ACHN (cell line): Measurements from ENCODE around the gene SHROOM2.

Experiments
- DNase-seq: peaks from one replicate; pipeline ENCODE4 v3.0.0-alpha.2; 2015
- in situ Hi-C: cut with HindIII; loops from 2 replicates; pipeline ENCODE4 v1.10.0; 2017; ENCODE audit warnings: low sequenced_read_pairs, low pct_ligation_motif_present, low pct_unique_long_range_greater_than_20kb

SHROOM2 gene

GRCh38 chrX:9816084-9816700 is 30.0 kb downstream of the SHROOM2 start:
- in situ Hi-C loops: no loop called here
- no peak for DNase-seq

- in situ Hi-C loops: no loop called here
Measured at GRCh38 chrX:9821572-9821971, 35.3 kb downstream of the SHROOM2 start.

DNA sequence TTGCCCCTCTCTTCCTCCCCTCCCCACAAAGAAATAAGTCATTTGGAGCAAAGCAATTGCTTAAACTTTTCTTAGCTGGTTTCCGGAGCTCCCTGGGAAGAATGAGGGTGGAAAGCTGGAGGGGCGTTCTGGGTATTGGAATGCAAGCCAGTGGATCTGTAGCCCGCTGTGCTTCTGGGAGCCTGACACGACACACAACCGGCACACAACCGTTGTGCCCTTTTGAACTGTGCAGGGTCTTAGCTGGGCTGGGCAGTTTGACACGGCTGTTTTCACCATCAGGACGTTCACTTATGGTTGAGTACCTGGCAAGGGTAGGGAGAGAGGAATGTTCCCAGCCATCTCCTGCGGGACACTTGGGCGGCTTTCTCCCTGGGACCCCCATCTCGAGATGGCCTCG is 38.3 kb downstream of the SHROOM2 start:
- no peak for DNase-seq
- in situ Hi-C loops: no loop called here

More at GRCh38 chrX:9821572-9821971, 35.3 kb downstream of the SHROOM2 start:
- DNase-seq: no peak

DNA sequence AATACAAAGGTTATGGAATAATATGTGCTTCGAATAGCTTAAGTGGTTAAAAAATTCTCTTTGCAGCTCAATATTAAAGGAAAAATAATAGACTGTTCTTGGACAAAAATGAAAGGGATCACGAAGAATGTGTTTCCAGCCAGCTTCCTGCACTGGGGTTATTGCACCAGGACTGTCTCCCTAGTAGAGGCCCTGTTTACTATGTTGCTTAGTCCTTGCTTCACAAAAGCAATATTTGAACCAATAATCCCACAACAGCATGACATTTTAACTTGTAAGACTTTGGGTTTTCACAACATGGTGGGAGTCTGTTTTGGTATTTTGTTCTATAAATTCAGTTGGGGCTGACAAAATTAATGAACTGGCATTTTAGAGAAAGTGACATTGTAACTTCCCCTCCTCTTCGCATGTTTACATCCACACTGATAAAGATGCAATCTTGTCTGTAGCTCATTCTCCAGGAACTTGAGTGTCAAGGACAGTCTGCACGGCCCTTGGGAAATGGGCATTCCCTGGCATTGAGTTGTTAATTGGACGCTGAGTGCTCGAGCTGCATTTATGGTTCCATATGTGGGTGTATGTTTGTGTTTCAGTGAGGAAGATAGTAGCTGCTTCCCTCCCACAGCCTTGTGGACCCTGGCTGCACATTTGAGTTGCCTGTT is 39.0 kb downstream of the SHROOM2 start:
- DNase-seq: no peak
- in situ Hi-C loops: no loop called here

DNA sequence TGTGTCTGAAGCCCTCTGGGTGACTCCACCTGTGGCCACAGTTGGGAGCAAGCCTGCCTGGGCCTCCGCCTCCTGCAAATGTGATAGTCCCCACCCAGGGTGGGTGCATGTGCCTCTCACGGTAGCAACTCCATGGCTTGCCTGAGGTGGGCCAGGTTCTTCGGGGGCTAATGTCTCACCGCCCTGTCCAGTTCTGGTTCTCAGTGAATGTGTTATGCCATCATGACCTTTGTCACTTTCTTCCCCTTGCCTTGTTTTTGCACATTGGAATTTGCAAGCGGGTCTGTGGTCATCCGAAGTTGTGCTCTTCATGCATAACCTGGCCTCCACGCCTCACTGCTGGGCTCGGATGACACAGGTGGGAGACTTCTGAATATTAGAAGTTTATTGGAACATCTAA is 39.7 kb downstream of the SHROOM2 start:
- DNase-seq: no peak
- in situ Hi-C loops: no loop called here

- peak; percentile 79 for DNase-seq
- in situ Hi-C loops: no loop called here
Measured at GRCh38 chrX:9829308-9830267, 43.4 kb downstream of the SHROOM2 start.

DNA sequence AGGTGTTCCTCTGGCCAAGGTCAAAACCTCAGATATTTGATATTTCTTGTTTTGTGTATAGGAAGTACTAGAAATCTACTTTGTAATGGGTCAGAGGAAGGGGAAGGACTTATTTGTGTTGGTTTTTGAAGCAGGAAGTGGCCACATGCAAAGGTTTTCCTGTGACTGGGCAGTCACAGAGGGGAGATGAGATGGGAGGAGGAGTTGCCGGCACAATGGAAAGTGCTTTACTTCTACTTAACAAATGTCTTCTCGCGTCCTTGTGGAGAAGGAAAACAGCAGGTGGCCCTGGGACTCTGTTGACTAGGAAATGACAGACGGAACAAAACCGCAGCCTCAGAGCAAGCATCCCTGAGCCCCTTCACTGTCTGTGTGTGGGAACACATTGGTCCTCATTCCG is 46.6 kb downstream of the SHROOM2 start:
- DNase-seq: no peak
- in situ Hi-C loops: no loop called here

DNA sequence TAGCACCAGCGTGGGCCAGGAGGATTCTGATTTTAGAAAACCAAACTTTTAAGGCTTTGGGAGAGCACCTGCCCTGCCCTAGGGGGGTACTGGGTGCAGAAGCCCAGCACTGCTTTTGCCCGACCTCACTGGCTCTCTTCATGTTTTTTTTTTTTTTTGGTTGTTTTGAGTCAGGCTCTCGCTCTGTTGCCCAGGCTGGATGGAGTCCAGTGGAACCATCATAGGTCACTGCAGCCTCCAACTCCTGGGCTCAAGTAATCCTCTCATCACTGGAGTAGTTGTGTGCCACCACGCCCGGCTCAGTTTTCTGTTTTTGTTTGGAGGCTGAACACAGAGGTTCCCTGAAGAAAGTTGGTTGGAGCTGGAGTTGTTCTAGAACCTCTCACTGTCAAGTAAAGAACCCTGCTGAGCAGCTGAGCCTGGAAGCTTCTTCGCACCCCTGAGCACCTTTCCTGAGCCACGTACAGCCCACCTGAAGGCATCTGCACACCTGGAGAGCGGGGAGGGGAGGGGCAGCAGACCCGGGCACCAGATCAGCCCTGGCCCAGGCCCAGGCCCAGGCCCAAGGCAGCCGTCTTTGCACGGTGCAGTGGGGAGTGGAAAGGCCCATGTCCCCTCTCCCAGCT is 49.5 kb downstream of the SHROOM2 start:
- in situ Hi-C loops: no loop called here

GRCh38 chrX:9842541-9842940 is 56.3 kb downstream of the SHROOM2 start:
- in situ Hi-C loops: no loop called here
- DNase-seq: no peak

More for the DNA sequence above, 49.5 kb downstream of the SHROOM2 start:
- DNase-seq: no peak

DNA sequence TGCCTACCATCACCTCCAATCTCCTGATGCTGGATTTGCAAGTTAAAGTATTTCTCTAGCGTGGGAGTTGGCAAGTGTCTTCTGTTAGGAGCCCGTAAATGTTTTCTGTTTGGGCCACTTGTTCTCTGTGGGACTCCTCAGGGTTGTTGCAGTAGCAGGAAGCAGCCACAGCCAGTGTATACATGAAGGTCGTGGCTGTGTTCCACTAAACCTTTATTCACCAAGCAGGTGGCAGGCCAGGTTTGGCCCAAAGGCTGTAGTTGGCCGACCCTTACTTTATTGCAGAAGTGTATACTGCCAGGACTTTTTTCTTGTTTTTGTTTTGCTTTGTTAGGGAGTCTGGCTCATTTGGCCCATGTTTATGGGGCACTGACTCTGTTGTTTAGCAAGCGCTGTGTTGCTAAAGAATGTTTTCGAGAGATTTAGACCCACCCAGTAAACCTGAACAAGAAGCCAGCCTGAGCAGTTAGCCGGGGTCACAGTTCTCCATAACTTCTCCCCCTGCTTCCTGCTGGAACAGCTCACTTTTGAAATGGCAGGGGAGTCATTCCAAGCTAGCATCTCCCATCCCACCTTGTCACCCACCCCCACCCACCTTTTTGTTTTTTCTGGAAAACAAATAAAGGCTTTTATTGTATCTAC is 58.8 kb downstream of the SHROOM2 start:
- no peak for DNase-seq
- in situ Hi-C loops: no loop called here

DNA sequence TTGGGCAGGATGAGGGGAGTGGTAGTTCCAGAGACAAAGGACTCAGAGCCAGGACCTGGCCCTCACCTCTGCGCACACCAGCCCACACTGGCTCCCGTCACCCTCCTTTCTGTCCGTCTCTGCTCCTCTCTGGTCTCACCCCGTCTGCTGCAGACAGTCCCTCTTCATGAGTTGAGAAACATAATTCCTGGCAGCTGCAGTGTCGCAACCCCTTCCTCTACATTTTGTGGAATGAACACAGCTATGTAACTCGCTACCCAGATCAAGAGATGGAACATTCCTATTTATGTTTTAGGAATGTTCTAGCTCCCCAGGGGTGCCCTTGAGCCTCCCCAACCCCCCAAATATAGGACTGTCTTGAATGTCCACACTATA is 59.3 kb downstream of the SHROOM2 start:
- in situ Hi-C loops: no loop called here
- no peak for DNase-seq

DNA sequence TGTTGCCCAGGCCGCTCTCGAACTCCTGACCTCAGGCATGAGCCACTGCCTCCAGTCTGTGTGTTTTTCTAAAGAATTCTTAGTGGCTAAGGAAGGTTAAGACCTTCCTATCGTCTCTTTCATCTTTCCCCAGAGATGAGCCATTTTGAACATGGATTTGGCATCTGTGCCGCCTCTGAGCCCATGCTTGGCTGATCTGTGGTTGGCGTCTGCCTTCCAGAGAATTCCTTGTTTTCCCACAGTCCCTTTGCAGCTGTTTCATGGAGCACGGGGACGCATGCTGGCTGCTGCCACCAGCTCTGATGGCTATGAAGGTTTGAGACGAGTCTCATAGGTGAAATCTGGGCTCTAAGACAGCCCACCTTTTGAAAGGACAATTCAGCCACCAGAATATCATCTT is 60.4 kb downstream of the SHROOM2 start:
- no peak for DNase-seq

GRCh38 chrX:9847071-9847470 is 60.8 kb downstream of the SHROOM2 start:
- in situ Hi-C loops: no loop called here
- peak; percentile 74 for DNase-seq

More for the DNA sequence above, 60.4 kb downstream of the SHROOM2 start:
- in situ Hi-C loops: no loop called here

DNA sequence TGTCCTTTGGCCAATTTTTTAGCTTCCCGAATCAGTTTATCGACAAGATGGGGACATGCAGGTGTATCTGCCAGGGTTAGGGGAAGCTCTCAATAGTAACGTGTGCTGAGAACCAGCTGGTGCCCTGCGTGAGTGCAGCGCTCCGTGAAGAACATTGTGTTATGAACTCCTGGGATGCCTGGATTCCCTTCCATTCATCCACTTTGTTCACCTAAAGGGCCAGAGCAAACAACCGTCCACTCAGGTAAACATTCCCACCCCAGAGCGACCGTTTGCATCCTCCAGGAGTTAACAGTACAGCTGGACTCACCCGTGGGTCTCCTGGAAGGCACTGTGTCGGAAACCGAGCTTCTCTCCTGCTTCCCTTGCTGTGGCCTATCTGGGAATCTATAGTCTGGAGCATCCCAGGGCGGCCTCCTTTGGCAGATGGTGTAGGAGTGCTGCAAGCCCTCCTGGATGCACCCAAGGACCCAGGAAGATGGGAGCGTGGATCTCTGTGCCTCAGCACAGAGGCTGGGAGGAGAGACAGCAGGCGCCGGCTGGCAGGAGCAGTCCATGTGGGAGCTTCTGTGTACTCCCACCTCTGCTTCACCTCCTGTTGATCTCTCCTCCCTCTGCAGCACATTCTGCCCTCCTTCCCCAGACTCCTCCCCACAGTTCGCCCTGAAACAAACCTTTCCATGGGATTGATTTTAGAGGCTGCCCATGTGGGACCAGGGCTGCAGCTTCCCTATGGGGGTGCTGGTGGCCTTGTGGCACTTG is 62.7 kb downstream of the SHROOM2 start:
- DNase-seq: peak; percentile 43
- in situ Hi-C loops: no loop called here

GRCh38 chrX:9851890-9852289 is 65.7 kb downstream of the SHROOM2 start:
- in situ Hi-C loops: no loop called here
- peak; percentile 81 for DNase-seq

- DNase-seq: no peak
- in situ Hi-C loops: no loop called here
Measured at GRCh38 chrX:9853307-9853706, 67.1 kb downstream of the SHROOM2 start.

GRCh38 chrX:9855561-9856283 is 69.5 kb downstream of the SHROOM2 start:
- in situ Hi-C loops: no loop called here
- DNase-seq: no peak
